NCI-H2227 (cell line): ENCODE results near the gene NRN1L.
A peak's percentile ranks its signal among the peaks of the same experiment; 100 is the strongest.

Experiments
- DNase-seq: peaks from one replicate; lab custom pipeline; 2025; ENCODE audit not compliant: unreplicated experiment; lab: John Stamatoyannopoulos, UW

NRN1L gene

GRCh38 chr16:67934306-67935100 lies 49.8 kb downstream of the NRN1L start:
- DNase-seq = no peak

- no peak for DNase-seq
Measured at GRCh38 chr16:67935101-67935401, 50.4 kb downstream of the NRN1L start.

- peak; percentile 96 for DNase-seq
Measured at GRCh38 chr16:67935402-67936123, 50.9 kb downstream of the NRN1L start.
